ENCODE measurements around the gene THADA. TPM values are rescaled to one million over a fixed set of nuclear protein-coding genes. Genes with fewer than 3 reads are reported as not detected.
A peak's percentile ranks its signal among the peaks of the same experiment; 100 is the strongest.

Gene THADA
- total RNA-seq, 1 experiment from 2014 or later: 20.1 TPM

DNA sequence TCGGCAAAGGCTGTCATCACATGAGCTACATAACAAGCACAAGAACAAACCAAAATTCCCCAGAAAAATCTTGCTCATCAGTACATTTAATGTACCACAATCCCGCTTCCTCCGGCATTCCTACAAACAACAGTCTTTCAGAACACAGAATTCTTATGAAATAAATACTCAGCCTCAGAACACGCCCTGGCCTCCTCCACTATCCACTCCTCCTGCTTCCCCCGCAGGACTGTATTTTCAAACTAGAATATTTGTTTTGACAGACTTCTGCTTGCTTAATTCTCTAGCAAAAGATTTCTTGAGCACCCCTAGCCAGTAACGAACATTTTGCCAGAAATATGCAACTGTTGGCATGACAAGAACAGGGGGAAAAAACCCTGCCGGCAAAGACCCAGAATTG lies 131.2 kb downstream of the THADA start:
- Histone ChIP-seq H2BK120ac (ENCODE audit: low read depth, low read length, poor library complexity, severe bottlenecking) (no peak overlapping the region), H3K4me1 (ENCODE audit: insufficient read depth, low read length) (no peaks in the 10 kb centered on the region), H3K4me2 (ENCODE audit: insufficient read depth, insufficient read length, low read length) (no peak overlapping the region), H3K79me1 (ENCODE audit: insufficient read depth, low read depth, low read length, poor library complexity, severe bottlenecking) (no peaks in the 10 kb centered on the region), H4K20me1 (ENCODE audit: control insufficient read depth, insufficient read depth, insufficient read length) (no peaks in the 10 kb centered on the region), H3K79me2 (ENCODE audit: insufficient read depth, low read length) (no peaks in the 10 kb centered on the region), H2BK5ac (ENCODE audit: insufficient read length, low read length) (no peak overlapping the region), H2BK20ac (ENCODE audit: low read depth, low read length, poor library complexity, severe bottlenecking) (no peak overlapping the region), H2AFZ (ENCODE audit: low read length) (no peak overlapping the region), H4K8ac (replicated peaks; ENCODE audit: insufficient read length, low read depth, low read length) (no peak overlapping the region), H2BK15ac (ENCODE audit: low read depth, low read length) (no peak overlapping the region), H3K27me3 (ENCODE audit: insufficient read depth, low read length) (no peaks in the 10 kb centered on the region), H2BK12ac (ENCODE audit: insufficient read length, low read depth, low read length) (no peak overlapping the region), H3K9ac (ENCODE audit: extremely low read depth, insufficient read length, low read length) (no peak overlapping the region), H3T11ph (ENCODE audit: low read length) (no peak overlapping the region), H3K23ac (ENCODE audit: insufficient read length, low read depth, low read length) (no peak overlapping the region), H3K14ac (ENCODE audit: insufficient read depth, low read length) (no peak overlapping the region), H3K23me2 (ENCODE audit: insufficient read length, low read depth, low read length, poor library complexity, severe bottlenecking) (no peaks in the 10 kb centered on the region), H3K9me3 (ENCODE audit: control insufficient read depth, low read depth, low read length) (no peaks in the 10 kb centered on the region), H2AK5ac (ENCODE audit: insufficient read length, low read length) (no peak overlapping the region), H3K18ac (ENCODE audit: insufficient read length, low read depth, low read length) (no peak overlapping the region), H3K27ac (ENCODE audit: insufficient read length, low read depth, low read length) (no peak overlapping the region), H4K91ac (ENCODE audit: insufficient read length, low read depth, low read length) (no peak overlapping the region), H4K5ac (ENCODE audit: insufficient read length, low read depth, low read length) (no peak overlapping the region), H3K56ac (ENCODE audit: insufficient read length, low read depth, low read length) (no peak overlapping the region), H3K4ac (ENCODE audit: low read depth, low read length) (no peak overlapping the region)
- no peak overlapping the region for H3K4me3 Mint-ChIP-seq
- peaks cover 10 to 13% of the 10 kb centered on the region in 2 experiments for H3K4me1 Mint-ChIP-seq
- WGBS (ENCODE audit: extremely low coverage, insufficient read length, low lambda C conversion rate): no CpG with 5 or more reads among the region's 7 CpGs
- peak overlapping the region in 1 of 3 experiments; percentile 73; a peak in 2 of 7 replicates for H3K27ac Mint-ChIP-seq
- no peak for TF ChIP-seq CTCF (conservative IDR thresholded peaks at IDR 0.05)
- no peaks in the 10 kb centered on the region for H3K36me3 Mint-ChIP-seq (ENCODE audit: insufficient read depth in 1 of 3, low read depth in 3 of 3)
- no peak for DNase-seq
- H3K27me3 Mint-ChIP-seq (ENCODE audit: low read depth): no peaks in the 10 kb centered on the region
- H3K9me3 Mint-ChIP-seq: no peaks in the 10 kb centered on the region

Data from H9 (cell line).